ENCODE data around the gene STARD9. TPM values are rescaled to one million over a fixed set of nuclear protein-coding genes. Genes with fewer than 3 reads are reported as not detected.

STARD9 gene
- total and polyA plus RNA-seq, 10 of the 15 experiments (the other 5 are each of a cell fraction or from before 2014, with no cell fraction given), result 0.58 to 11.5 (median 6.1) TPM

DNA sequence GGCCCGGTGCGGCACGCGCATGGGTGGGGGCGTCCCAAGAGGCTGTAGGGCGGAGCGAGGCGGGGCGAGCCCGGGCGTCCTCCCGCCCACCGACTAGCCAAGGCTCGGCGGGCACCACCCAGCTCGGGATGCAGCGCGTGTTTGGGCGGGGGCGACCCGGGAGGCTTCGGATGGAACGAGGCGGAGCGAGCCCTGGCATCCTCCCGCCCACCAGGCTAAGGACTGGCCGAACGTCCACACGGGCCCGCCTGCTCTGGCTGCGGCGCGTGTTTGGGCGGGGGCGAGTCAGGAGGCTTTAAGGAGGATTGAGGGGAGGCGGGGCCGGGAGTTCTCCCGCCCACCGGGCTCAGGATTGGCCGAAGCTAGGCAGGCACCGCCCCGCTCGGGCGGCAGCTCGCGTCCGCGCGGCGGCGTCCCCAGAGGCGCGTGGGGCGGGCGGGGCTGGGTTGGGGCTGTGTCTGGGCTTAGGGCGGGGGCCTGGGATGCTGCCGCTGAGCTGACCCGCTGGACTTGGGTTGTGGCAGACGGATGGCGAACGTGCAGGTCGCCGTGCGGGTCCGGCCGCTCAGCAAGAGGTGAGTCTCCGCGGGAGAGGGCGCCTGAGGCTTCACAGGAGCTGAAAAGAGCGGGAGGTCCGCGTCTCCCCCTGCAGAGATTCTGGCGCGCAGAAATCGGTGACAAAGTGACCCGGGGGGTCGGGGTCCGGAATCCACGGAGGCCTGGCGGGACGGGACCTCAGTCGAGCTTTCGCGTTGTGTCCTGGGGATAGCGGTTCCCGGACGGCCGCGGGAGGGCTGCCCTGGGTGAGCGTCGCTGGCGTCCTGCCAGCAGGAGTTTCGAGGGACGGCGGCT lies at the start of gene STARD9 (continued):
- TF ChIP-seq, protein P1, sequence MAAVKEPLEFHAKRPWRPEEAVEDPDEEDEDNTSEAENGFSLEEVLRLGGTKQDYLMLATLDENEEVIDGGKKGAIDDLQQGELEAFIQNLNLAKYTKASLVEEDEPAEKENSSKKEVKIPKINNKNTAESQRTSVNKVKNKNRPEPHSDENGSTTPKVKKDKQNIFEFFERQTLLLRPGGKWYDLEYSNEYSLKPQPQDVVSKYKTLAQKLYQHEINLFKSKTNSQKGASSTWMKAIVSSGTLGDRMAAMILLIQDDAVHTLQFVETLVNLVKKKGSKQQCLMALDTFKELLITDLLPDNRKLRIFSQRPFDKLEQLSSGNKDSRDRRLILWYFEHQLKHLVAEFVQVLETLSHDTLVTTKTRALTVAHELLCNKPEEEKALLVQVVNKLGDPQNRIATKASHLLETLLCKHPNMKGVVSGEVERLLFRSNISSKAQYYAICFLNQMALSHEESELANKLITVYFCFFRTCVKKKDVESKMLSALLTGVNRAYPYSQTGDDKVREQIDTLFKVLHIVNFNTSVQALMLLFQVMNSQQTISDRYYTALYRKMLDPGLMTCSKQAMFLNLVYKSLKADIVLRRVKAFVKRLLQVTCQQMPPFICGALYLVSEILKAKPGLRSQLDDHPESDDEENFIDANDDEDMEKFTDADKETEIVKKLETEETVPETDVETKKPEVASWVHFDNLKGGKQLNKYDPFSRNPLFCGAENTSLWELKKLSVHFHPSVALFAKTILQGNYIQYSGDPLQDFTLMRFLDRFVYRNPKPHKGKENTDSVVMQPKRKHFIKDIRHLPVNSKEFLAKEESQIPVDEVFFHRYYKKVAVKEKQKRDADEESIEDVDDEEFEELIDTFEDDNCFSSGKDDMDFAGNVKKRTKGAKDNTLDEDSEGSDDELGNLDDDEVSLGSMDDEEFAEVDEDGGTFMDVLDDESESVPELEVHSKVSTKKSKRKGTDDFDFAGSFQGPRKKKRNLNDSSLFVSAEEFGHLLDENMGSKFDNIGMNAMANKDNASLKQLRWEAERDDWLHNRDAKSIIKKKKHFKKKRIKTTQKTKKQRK (IDR thresholded peaks at IDR 0.05; ENCODE audit: low read depth, low read length), result no peak
- TF ChIP-seq HDGF (IDR thresholded peaks at IDR 0.05) (peak; percentile 88), ETV6 (conservative IDR thresholded peaks at IDR 0.05 in 1 of 2, IDR thresholded peaks at IDR 0.05 in 1 of 2; ENCODE audit: borderline replicate concordance in 1 of 2, low read depth in 1 of 2) (no peak), RCOR1 (conservative IDR thresholded peaks at IDR 0.05; ENCODE audit: low read depth, low read length) (no peak), FOXK2 (IDR thresholded peaks at IDR 0.05) (0 out of 2 replicates have a peak, but pooled peaks have one; percentile 28), TBL1XR1 (IDR thresholded peaks at IDR 0.05; ENCODE audit: low read depth, low read length) (no peak), CREM (IDR thresholded peaks at IDR 0.05; ENCODE audit: low read depth) (no peak), SMAD5 (IDR thresholded peaks at IDR 0.05; ENCODE audit: low read depth) (peak; percentile 60; the same call in 1 of the 2 replicates), EGR1 (IDR thresholded peaks at IDR 0.05; ENCODE audit: borderline replicate concordance in 1 of 2, low read depth in 2 of 2, low read length in 2 of 2) (peak in 1 of 2 experiments; percentile 63; a peak in 2 of 3 replicates), SP1 (IDR thresholded peaks at IDR 0.05; ENCODE audit: low read depth, low read length) (peak; percentile 70), POLR2AphosphoS5 (IDR thresholded peaks at IDR 0.05; ENCODE audit: low read length) (peak; percentile 73), EED (IDR thresholded peaks at IDR 0.05; ENCODE audit: low read depth) (0 out of 2 replicates have a peak, but pooled peaks have one; percentile 13), ZNF207 (IDR thresholded peaks at IDR 0.05; ENCODE audit: borderline replicate concordance) (0 out of 2 replicates have a peak, but pooled peaks have one; percentile 1), GATAD2B (conservative IDR thresholded peaks at IDR 0.05; ENCODE audit: low read depth) (peak; percentile 40)
- TF ChIP-seq, protein P2, sequence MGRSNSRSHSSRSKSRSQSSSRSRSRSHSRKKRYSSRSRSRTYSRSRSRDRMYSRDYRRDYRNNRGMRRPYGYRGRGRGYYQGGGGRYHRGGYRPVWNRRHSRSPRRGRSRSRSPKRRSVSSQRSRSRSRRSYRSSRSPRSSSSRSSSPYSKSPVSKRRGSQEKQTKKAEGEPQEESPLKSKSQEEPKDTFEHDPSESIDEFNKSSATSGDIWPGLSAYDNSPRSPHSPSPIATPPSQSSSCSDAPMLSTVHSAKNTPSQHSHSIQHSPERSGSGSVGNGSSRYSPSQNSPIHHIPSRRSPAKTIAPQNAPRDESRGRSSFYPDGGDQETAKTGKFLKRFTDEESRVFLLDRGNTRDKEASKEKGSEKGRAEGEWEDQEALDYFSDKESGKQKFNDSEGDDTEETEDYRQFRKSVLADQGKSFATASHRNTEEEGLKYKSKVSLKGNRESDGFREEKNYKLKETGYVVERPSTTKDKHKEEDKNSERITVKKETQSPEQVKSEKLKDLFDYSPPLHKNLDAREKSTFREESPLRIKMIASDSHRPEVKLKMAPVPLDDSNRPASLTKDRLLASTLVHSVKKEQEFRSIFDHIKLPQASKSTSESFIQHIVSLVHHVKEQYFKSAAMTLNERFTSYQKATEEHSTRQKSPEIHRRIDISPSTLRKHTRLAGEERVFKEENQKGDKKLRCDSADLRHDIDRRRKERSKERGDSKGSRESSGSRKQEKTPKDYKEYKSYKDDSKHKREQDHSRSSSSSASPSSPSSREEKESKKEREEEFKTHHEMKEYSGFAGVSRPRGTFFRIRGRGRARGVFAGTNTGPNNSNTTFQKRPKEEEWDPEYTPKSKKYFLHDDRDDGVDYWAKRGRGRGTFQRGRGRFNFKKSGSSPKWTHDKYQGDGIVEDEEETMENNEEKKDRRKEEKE (IDR thresholded peaks at IDR 0.05), result no peak
- TF ChIP-seq, protein P3, sequence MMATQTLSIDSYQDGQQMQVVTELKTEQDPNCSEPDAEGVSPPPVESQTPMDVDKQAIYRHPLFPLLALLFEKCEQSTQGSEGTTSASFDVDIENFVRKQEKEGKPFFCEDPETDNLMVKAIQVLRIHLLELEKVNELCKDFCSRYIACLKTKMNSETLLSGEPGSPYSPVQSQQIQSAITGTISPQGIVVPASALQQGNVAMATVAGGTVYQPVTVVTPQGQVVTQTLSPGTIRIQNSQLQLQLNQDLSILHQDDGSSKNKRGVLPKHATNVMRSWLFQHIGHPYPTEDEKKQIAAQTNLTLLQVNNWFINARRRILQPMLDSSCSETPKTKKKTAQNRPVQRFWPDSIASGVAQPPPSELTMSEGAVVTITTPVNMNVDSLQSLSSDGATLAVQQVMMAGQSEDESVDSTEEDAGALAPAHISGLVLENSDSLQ (IDR thresholded peaks at IDR 0.05), result 0 out of 2 replicates have a peak, but pooled peaks have one; percentile 6
- TF ChIP-seq, protein P4, sequence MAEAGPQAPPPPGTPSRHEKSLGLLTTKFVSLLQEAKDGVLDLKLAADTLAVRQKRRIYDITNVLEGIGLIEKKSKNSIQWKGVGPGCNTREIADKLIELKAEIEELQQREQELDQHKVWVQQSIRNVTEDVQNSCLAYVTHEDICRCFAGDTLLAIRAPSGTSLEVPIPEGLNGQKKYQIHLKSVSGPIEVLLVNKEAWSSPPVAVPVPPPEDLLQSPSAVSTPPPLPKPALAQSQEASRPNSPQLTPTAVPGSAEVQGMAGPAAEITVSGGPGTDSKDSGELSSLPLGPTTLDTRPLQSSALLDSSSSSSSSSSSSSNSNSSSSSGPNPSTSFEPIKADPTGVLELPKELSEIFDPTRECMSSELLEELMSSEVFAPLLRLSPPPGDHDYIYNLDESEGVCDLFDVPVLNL (IDR thresholded peaks at IDR 0.05; ENCODE audit: low read depth, low read length), result peak; percentile 45; the same call in 1 of the 2 replicates
- TF ChIP-seq, protein P5, sequence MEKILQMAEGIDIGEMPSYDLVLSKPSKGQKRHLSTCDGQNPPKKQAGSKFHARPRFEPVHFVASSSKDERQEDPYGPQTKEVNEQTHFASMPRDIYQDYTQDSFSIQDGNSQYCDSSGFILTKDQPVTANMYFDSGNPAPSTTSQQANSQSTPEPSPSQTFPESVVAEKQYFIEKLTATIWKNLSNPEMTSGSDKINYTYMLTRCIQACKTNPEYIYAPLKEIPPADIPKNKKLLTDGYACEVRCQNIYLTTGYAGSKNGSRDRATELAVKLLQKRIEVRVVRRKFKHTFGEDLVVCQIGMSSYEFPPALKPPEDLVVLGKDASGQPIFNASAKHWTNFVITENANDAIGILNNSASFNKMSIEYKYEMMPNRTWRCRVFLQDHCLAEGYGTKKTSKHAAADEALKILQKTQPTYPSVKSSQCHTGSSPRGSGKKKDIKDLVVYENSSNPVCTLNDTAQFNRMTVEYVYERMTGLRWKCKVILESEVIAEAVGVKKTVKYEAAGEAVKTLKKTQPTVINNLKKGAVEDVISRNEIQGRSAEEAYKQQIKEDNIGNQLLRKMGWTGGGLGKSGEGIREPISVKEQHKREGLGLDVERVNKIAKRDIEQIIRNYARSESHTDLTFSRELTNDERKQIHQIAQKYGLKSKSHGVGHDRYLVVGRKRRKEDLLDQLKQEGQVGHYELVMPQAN (conservative IDR thresholded peaks at IDR 0.05), result peak; percentile 72

Data from GM12878 (cell line).